Effector CD8-positive, alpha-beta T cell (primary cell): Measurements from ENCODE around the gene ECI1.
A peak's percentile ranks its signal among the peaks of the same experiment; 100 is the strongest.

Source experiments
- DNase-seq: peaks from one replicate; lab custom pipeline; 2025; lab: John Stamatoyannopoulos, UW

The ECI1 gene

GRCh38 chr16:2233872-2234812 lies 17.2 kb downstream of the ECI1 start:
- DNase-seq = no peak

GRCh38 chr16:2233046-2233775 lies 18.2 kb downstream of the ECI1 start:
- no peak for DNase-seq

- no peak for DNase-seq
These were observed 19.0 kb downstream of the ECI1 start for GRCh38 chr16:2232094-2232990.

GRCh38 chr16:2231016-2231931 lies 20.1 kb downstream of the ECI1 start:
- DNase-seq = no peak

GRCh38 chr16:2230376-2230775 lies 21.0 kb downstream of the ECI1 start:
- no peak for DNase-seq

- DNase-seq = no peak
These were observed 21.6 kb downstream of the ECI1 start for GRCh38 chr16:2229632-2230250.

GRCh38 chr16:2229091-2229490 lies 22.3 kb downstream of the ECI1 start:
- no peak for DNase-seq

- DNase-seq = no peak
These were observed 23.1 kb downstream of the ECI1 start for GRCh38 chr16:2228161-2228824.

- no peak for DNase-seq
These were observed 24.5 kb downstream of the ECI1 start for GRCh38 chr16:2226918-2227317.

GRCh38 chr16:2226245-2226793 lies 25.1 kb downstream of the ECI1 start:
- no peak for DNase-seq

GRCh38 chr16:2223942-2224486 lies 27.4 kb downstream of the ECI1 start:
- DNase-seq = no peak

GRCh38 chr16:2223221-2223941 lies 28.0 kb downstream of the ECI1 start, which contains the start of gene E4F1:
Gene E4F1, plus strand, starts transcription at chr16:2223591. Its CDS starts 23 bp downstream, at chr16:2223614.
- peak; percentile 97 for DNase-seq

- no peak for DNase-seq
These were observed 35.1 kb downstream of the ECI1 start for GRCh38 chr16:2216330-2216729.

- no peak for DNase-seq
These were observed 36.7 kb downstream of the ECI1 start, which contains the start of gene PGP for GRCh38 chr16:2214719-2214968. Gene PGP, minus strand, starts transcription at chr16:2214840. Its CDS starts 63 bp downstream, at chr16:2214777.

GRCh38 chr16:2213817-2214718 lies 37.3 kb downstream of the ECI1 start:
- no peak for DNase-seq

- DNase-seq = no peak
These were observed 38.7 kb downstream of the ECI1 start for GRCh38 chr16:2212362-2213324.
